T-helper 2 cell treated with Interferon-gamma antibody and Interleukin-4, amounts not matched to agents 100 ng/mL and 5 ng/mL, for 36 hours (primary cell): Measurements from ENCODE around the gene LSM3. TPM values are rescaled to one million over a fixed set of nuclear protein-coding genes. Genes with fewer than 3 reads are reported as not detected.

Experiments used
- intact Hi-C: fragments of 100-400 bp; cut with micrococcal nuclease; formaldehyde crosslinking; loops from one replicate; pipeline ENCODE4 v1.15.1; 2023
- total RNA-seq: library from RNA; stranded (reverse); gene quantifications from 2 replicates; pipeline ENCODE4 v1.2.3, GENCODE V29; 2022

The LSM3 gene
- total RNA-seq, 1 donor from 2014 or later = 15.5 TPM

DNA sequence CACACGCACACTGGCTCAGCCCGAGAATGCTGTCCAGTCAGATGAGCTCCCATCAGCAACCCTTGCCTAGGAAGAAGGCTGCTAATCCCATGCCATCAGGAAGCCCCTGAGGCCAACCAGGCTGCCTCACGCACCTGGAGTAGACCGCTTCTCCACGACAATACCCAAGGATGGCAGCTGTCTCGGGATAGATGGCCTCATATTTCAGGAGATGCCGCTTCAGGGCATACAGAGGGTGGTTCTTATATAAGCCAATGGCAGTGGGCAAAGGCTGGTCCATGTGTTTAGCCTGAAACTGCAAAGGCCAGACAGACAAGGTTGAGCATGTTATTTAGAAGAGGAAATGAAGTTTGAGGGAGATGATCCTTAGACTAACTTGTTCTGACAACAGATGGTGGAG, 22.4 kb upstream of the LSM3 start:
- intact Hi-C loops = no loop called here

DNA sequence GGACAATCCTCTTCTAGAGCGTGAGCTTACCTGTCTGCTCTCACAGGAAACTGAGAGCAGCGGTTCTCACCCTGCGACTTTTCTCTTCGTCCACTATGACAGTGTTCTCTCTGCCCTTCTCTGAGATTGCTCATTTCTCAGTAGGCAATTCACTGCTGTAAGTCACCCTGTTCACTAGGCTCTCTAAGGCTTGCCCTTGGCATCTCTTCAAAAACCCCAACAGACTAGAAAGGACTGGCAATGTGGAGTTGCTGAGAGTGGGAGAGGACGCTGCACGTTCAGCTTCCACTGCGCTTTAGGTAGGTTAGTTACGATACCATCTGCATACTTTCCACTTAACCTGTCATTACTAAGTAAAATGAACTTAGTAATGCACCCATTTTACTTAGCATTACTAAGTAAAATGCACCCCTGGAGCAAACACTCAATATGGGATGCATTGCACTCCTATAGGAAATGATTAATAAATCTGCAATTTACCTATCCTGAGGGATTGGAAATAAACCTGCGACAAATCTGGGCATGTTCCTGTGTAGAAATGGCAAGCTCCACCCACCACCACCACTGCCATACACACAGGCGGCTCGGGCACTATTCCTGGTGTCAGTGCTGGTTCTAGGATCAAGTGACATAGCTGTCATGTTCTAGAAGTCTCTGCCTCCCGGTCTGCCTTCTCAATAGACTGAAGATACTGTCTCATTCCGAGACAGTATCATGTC, 21.6 kb upstream of the LSM3 start:
- intact Hi-C loops = no loop called here

DNA sequence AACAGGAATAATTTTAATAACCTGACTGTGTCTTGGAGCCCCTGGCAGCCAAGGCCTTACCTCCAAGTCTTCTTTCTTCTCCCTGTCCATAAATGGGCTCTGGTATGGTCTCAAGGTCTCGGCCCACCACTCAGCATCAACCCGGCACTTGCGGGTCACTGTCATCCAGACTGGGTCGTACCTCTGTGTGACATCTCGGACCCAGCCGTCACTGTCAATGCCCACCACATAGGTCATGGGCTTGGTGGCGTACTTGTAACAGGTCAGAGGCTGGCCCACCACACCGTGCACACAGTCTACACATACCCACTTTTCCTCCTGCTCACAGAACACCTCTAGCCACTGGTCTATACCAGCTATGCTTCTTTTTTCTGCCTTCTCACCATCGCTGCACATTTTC, 20.7 kb upstream of the LSM3 start:
- intact Hi-C loops = no loop called here

DNA sequence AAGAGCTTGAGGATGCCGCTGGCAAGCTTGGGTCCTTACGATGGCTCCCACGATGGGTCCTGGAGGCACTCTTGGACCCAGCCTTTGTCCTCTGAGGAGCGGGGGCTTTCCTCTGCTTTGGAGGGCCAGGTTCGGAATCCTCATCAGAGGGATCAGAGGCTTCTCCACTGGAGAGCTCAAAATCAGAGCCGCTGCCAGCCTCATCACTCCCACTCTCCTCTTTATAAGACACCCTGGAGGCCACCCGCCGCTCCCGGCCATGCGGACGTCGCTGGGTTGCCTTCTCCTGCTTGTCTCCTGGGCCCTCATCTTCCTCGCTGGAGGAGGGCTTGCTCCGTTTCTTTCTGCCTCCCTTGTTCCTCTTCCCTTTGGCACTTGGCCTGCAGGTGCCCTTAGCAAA, 20.2 kb upstream of the LSM3 start:
- intact Hi-C loops = no loop called here

DNA sequence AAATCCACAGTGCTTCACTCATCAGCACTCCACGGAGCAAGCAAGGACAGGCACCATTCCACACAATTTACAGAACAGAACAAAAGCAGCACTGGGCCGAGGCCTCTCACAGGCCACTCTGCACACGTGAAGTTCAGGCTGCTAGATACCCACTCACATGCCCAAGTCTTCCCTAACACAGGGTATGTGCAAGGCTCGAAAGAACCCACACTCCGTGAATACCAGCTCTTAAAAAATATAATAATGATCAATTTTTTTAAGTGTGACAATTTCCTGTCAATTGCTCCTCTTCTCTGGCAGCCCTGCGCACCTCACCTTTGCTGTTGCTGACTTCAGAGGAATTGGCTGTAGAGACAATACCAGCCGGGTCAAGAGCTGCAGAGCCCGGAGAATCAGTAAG, 19.2 kb upstream of the LSM3 start:
- intact Hi-C loops = no loop called here

DNA sequence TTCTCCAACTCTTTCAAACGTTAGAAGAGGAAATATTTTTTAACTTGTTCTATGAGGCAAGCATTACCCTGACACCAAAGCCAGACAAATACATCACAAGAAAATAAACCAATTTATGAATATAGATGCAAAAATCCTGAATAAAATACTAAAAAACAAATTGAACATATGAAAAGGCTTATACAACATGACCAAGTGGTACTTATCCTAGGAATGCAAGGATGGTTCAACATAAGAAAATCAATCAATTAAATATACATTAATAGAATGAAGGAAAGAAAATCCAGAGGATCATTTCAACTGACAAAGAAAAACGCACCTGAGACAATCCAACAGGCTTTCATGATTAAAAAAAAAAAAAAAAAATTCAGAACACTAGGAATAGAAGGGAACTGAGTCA, 17.3 kb upstream of the LSM3 start:
- intact Hi-C loops = no loop called here

DNA sequence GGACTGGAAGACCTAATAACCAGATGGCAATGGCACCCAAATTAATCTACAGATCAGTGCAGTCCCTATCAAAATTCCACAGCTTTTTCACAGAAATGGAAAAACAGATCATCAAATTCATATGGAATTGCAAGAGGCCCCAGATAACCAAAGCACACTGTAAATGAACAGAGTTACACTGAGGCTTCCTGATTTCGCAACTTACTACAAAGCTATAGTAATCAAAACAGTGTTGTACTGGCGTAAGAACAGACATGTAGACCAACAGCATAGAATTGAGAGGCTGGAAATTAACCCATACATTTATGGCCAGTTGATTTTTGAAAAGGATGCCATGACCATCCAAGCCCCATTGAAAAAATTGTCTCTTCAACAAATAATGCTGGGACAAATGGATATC, 16.4 kb upstream of the LSM3 start:
- intact Hi-C loops = no loop called here

DNA sequence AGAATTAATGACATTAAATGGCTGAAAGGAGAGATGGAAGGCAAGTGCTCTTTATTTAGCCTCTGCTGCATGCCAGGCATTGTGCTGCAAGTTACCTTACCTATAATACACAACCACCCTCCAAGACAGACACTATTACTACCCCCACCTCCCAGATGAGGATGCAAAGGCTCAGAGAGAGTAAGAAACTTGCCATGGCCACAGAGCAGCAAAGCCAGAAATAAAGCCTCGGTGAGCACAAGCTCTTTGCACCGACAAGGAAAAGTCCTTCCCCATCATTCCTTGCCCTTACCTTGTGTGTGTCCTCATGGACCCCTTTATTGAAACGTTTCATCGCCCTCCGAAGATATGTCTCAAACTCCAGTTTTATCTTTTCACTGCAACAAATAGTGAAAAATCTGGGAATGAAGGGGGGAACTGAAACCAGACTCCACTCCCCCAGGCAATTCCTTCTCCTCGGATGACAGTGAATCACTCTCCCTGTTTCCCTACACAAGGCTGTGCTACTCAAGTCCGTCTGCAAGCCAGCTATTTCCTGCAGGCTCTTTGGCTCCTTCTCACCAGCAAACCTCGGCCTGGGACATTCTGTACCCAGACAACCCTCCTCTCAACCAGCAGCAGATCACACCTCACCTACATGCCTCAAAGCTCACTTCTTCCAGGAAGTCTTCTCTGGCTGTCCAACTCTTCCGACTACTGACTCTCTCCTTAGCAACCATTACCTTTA, 11.6 kb upstream of the LSM3 start:
- intact Hi-C loops = no loop called here

DNA sequence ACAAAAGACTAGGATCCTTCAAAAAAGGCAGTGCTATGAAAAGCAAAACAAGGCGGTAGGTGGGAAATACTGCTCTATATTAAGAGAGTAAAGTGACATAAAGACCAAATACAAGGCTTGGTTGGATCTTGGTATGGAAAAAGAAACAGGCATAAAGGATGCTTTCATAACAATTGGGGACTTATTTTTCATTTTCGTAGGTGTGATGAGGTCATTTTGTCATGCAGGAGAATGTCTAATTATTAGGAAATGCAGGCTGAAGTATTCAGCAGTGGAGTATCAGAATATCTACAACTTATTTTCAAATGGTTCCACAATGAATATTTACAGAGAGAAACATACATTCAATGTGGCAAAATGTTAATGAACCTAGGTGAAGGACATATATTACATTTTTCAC, 9.2 kb upstream of the LSM3 start:
- intact Hi-C loops = no loop called here

DNA sequence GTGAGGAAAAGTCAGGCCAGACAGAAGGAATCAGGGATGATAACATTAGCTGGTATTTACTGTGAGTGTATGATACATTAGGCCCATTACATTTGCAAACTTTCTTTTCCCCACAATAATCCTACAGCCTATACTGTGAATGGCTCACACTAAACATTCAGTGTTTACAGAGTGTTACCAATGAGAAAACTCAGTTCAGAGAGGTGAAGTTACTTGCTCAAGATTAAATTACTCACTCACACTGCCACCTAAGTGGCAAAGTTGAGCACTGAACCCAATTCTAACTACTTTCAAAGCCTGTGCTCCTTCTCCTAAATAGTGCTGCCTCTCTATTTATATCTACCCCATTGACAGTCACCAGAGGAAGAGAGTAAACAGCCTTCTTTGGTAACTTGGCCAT, 8.7 kb upstream of the LSM3 start:
- intact Hi-C loops = loop anchor here (10.0 kb wide), 1 partner anchor 265 kb away; no protein-coding TSS in a partner anchor

DNA sequence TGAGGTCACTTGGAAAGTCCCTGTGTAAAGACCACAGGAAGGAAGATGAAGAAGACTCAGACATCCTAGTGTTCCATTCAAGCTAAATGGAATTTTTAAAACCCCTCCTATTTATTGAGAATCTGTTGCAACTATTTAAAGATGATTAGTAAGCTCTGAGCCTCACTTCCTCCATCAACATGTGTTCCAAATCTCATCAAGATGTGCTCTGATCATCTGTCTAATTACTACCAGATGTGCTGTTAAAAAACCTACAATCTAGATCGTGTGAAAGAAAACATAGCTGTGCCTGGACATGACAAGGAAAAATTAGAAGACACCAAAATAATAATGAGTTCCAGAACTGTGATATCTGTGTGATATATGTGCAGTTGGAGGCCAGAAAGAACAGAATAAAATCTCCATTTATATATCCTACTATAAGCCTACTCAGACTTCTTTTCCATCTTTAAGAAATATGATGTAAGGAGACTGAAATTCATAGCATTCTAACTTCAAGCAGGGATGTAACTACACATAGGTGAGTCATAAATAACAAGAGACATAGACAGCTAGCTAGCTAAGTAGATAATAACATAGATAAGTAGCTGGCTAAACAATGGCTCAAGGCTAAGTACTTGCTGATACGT, 8.0 kb upstream of the LSM3 start:
- intact Hi-C loops = loop anchor here (10.0 kb wide), 1 partner anchor 264 kb away; no protein-coding TSS in a partner anchor

DNA sequence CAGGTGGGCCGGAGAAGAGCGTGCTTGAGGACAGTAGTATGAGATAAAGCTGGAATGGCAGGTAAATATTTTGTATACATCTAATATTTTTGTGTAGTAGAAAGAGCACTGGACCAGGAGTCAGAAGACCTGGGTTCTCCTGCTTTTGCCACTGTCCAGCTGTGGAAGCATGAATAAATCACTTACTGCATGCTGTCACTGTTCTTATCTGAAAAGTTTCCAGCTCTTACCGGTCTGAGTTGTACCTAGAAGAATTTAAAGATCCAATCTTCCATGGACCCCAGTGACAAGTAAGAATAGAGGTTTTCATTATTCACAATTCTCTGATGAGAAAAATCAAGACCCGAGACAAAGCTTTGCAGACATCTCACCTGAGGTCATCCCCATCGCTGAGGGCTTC, 6.1 kb upstream of the LSM3 start:
- intact Hi-C loops = loop anchor here (10.0 kb wide), 1 partner anchor 262 kb away; no protein-coding TSS in a partner anchor

DNA sequence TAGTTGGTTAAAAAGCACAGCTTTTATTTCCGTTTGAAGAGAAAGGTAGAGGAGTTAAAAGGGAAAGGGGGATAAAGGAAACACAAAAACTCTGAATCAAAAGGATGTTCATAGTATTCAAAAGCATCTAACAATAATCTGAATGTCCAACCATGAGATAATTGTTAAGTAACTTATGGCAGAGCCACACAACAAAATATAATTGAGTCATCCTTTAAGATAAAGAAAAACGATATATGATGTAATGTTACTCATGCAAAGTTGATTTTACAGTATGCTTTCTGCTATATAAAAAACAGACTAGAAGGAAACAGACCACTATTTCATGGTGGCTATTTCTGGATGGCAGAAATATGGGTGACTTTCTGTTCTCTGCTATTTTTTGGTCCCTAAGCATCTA, 4.1 kb upstream of the LSM3 start:
- intact Hi-C loops = loop anchor here (10.0 kb wide), 1 partner anchor 260 kb away; no protein-coding TSS in a partner anchor

DNA sequence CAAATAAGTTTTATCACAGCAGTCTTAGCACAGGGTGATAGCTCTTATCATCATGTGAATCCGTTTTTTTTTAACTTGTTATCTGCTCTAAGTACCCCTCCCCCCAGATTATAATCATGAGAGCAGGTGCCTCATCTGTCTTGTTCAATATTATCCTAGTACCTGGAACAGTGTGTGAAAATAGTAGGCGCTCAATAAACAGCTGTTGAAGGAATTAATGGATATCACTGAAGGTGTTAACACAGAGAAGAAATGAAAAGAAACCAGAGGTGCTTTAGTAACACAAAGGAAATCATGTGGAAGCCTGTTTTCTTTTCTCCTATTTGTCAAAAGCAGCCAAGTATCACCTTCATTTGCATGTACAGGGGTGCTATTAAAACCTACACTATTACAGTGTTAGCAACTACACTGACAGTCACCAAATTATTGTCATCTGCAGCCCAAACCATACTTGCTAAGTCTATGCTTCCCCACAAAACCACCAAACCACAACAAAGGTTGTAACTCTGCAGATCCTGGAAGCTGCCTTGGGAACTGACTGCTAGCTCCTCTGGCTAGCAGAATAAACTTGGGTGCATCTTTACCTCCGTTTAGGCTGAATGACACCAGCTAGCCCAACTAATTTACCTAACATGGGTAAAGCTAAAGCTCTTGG, 3.1 kb upstream of the LSM3 start:
- intact Hi-C loops = loop anchor here (10.0 kb wide), 1 partner anchor 259 kb away; no protein-coding TSS in a partner anchor

DNA sequence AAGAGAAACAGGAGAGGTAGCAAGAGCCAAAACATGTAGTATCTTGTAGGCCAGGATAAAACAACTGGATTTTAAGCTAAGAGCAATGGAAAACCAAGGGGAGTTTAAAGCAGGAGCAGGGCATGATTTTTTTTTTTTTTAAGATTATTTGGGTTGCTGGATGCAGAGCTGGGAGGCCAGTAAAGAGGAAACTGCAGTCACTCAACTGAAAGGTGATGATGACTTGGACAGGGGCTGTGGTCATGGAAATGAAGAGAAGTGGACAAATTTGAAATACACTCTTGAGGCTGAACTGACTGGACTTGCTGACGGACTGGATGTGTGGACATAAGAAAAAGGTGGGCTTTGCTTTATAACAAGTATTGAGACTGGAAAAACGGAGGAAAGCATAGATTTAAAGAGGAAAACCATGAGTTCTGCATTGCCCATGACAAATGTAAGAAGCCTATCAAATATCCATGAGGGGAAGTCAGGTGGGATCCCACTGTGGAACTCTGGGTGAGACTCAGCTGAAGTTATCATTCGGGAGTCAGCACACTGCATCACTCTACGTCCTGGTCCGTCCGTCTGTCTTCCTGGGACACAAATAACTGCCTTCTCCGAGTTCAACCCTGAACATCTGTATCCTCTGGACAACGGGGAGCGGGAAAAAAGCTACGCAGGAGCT, 904 bp upstream of the LSM3 start:
- intact Hi-C loops = loop anchor here (1.0 to 10.0 kb wide), 8 partner anchors 33 to 1423 kb away; partner anchors contain the start of genes BTD, HACL1, HDAC11 and NR2C2

DNA sequence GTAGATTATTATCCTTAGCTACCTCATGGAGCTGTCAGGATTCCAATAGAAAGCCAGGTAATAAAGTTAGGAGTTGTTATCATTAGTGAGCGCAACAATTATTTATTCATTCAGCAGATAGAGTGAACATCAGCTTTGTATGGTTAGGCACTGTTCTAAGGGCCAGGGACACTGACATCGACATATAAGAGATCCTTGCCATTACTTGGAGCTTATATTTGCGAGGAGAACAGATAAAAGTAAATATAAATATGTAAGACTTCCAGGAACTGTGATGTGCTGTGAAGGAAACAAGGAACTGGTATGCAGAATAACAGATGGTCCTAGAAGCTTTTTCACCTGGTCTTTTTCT, 473 bp downstream of the LSM3 start:
- intact Hi-C loops = loop anchor here (2.0 to 10.0 kb wide), 2 partner anchors 256 to 1422 kb away; partner anchors contain the start of genes BTD and HACL1

DNA sequence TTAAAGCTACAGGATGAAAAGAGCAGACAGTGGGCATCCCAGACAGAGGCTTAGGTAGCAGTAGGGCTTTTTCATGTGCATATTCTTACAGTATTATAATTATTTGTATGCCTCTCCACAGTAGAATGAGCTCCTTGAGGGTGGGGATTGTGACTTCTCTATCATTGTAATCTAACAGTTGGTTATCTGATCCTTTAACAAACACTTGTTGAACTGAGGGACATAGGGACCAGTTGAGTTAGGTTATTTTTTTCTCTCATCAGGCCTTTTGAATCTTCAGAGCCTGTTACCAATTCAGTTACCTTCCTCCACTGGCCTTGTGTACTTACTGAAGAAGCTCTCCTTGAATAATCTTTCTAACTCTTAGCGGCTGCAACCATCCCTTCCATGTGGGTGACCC, 1.2 kb downstream of the LSM3 start:
- intact Hi-C loops = loop anchor here (2.0 to 10.0 kb wide), 2 partner anchors 255 to 1421 kb away; partner anchors contain the start of genes BTD and HACL1

DNA sequence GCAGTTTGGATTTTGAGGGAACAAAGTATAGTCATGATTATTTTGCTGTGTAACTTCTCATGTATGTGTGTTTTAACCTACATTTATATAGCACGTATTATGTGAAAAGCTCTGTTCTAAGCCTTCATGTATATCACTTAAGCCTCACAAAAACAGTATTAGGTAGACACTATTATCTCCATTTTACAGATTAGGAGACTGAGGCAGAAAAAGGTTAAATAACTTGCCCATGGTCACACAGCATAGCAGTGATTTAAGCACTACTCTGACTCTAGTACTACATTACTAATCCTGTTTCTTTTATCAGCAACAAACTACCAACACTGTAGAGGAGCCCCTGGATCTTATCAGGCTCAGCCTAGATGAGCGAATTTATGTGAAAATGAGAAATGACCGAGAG, 2.6 kb downstream of the LSM3 start:
- intact Hi-C loops = no loop called here

DNA sequence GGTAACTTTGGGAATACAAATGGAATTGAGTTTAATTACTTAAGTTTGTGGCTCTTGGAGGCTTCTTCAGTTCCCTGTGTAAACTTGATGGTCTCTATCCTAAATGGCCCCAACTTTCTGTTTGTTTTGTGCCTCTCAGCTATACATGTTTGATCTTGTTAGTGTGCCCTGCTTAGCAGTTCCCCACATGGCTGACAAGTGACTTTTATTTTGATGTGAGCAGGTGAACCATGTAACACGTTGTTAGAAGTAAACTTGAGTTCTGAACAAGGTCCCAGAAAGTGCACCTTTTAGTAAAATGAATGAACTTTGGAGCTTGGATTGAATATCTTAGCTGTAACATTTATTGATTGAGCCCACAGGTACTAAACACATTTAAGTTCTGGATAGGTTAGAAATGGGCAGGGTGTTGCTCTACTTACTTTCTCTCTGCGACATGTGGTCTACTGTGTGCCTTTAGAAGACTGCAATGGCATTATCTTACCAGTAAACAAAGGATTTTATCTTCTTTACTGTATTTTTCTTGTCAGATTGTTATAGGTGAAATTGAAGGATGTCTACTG, 4.5 kb downstream of the LSM3 start:
- intact Hi-C loops = no loop called here

DNA sequence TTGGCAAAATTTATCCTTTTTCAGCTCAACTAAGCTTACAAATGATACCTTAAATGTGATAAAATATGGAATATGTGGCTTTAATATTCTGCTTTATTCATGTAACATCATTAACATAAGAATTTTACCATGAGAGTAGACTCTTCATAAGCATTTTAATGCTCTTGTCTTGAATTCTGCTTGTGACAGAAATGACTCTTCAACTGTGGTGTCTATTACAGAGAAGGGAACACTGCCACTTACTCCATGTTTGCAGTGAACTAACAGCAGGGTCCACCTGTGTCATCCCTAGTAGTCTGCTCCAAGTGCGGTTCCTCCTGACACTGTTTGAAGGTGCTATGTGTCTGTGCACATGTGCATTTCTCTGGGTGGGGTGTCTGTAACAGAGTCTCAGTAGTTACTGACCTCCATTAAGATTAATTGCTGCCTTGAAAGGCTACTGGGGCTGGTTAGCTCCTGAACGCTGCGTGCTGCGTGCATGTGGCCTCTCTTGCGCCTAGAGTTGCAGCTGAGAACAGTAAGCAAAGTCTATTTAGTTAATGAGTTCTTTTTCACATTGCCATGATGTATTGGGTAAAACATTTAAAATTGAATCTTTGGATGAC, 8.3 kb downstream of the LSM3 start:
- intact Hi-C loops = no loop called here
